Measurements from ENCODE around the gene CSNK2A3.

CSNK2A3 gene

GRCh38 chr11:11387622-11388305 lies 34.7 kb upstream of the CSNK2A3 start:
- no peak for DNase-seq (ENCODE audit: low read depth, low spot score)
- TF ChIP-seq CTCF (IDR thresholded peaks at IDR 0.05; ENCODE audit: low read depth, low read length): no peak
- in situ Hi-C loops (cut with HindIII; ENCODE audit: low sequenced_read_pairs): no loop called here
- H3K4me3 ChIP-seq (ENCODE audit: low read depth, low read length): no peak overlapping the region

DNA sequence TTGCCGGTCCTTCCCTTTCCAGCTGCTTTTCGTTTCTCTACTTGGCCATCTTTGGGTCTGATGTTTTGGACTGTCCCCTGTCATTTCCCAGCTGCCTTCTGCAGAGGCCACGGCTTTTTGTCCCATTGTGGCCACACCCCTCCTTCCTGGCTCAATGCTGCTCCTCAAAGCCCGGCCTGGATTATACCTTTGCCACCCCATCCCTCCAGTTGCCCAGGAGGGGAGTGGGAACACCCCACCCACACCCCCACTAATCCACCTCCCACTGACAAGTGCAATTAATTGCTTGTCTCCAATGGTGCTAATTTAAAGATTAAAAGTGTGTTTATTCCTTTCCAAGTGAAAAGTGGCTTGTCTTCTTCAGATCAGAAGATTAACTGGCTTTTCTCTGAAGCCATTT lies 34.2 kb upstream of the CSNK2A3 start:
- H3K4me3 ChIP-seq (ENCODE audit: low read depth, low read length): no peak overlapping the region
- in situ Hi-C loops (cut with HindIII; ENCODE audit: low sequenced_read_pairs): no loop called here
- no peak for DNase-seq (ENCODE audit: low read depth, low spot score)
- no peak for TF ChIP-seq CTCF (IDR thresholded peaks at IDR 0.05; ENCODE audit: low read depth, low read length)

DNA sequence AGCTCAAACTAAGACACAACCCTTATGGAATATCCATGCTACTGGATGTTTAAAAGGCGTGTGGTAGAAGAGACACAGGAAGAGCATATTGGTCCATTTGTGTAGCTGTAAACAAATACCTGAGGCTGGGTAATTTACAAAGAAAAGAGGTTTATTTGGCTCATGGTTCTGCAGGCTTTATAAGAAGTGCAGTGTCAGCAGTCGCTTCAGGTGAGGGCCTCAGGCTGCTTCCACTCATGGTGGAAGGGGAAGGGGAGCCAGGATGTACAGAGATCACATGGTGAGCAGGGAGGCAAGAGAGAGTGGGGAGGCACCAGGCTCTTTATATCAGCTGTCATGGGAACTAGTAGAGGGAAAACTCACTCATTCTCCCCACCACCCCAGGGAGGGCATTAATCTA lies 31.8 kb upstream of the CSNK2A3 start:
- no peak for TF ChIP-seq CTCF (IDR thresholded peaks at IDR 0.05; ENCODE audit: low read depth, low read length)
- H3K4me3 ChIP-seq (ENCODE audit: low read depth, low read length): no peak overlapping the region
- in situ Hi-C loops (cut with HindIII; ENCODE audit: low sequenced_read_pairs): no loop called here
- DNase-seq (ENCODE audit: low read depth, low spot score): no peak

DNA sequence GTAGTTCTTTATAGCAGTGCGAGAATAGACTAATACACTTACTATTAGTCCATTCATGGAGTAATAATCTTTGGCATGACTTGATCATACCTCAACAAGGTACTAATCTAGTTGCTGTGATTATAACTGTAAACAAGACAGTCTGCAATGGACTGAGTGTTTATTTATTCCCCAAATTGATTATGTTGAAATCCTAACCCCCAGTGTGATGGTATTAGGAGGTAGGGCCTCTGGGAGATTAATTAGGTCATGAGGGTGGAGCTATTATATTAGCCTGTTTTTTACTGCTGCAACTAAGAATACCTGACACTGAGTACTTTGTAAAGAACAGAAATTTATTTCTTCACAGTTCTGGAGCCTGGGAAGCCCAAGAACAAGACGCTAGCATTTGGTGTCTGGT lies 30.9 kb upstream of the CSNK2A3 start:
- DNase-seq (ENCODE audit: low read depth, low spot score): no peak
- no peak overlapping the region for H3K4me3 ChIP-seq (ENCODE audit: low read depth, low read length)
- TF ChIP-seq CTCF (IDR thresholded peaks at IDR 0.05; ENCODE audit: low read depth, low read length): no peak
- in situ Hi-C loops (cut with HindIII; ENCODE audit: low sequenced_read_pairs): no loop called here

GRCh38 chr11:11382858-11383532 lies 29.9 kb upstream of the CSNK2A3 start:
- TF ChIP-seq CTCF (IDR thresholded peaks at IDR 0.05; ENCODE audit: low read depth, low read length): no peak
- in situ Hi-C loops (cut with HindIII; ENCODE audit: low sequenced_read_pairs): no loop called here
- H3K4me3 ChIP-seq (ENCODE audit: low read depth, low read length): no peak overlapping the region
- no peak for DNase-seq (ENCODE audit: low read depth, low spot score)

- no peak for DNase-seq (ENCODE audit: low read depth, low spot score)
- TF ChIP-seq CTCF (IDR thresholded peaks at IDR 0.05; ENCODE audit: low read depth, low read length): no peak
- no peak overlapping the region for H3K4me3 ChIP-seq (ENCODE audit: low read depth, low read length)
- in situ Hi-C loops (cut with HindIII; ENCODE audit: low sequenced_read_pairs): no loop called here
Measured at GRCh38 chr11:11381471-11382105, 28.5 kb upstream of the CSNK2A3 start.

Measured in astrocyte of the spinal cord (primary cell).